ENCODE results near the gene HKDC1.

The HKDC1 gene

GRCh38 chr10:69316313-69317059, 96.4 kb downstream of the HKDC1 start:
- Mint-ChIP-seq H3K27me3 (no peaks in the 10 kb centered on the region), H3K4me1 (ENCODE audit: low read depth in 2 of 2) (peaks cover 24 to 27% of the 10 kb centered on the region in 2 donors), H3K4me3 (no peak overlapping the region), H3K9me3 (no peaks in the 10 kb centered on the region), H3K27ac (no peak overlapping the region), H3K36me3 (ENCODE audit: insufficient read depth) (peaks cover 6% of the 10 kb centered on the region)
- DNase-seq (no peak), ATAC-seq (replicated peaks) (no peak)
